NCI-H446 (cell line): ENCODE data around the gene ANKRD44.
"Not testable (repeated sequence)": the region's sequence is repeated elsewhere in the genome, so short reads cannot be mapped to it uniquely, and the experiment has no call there.

ENCODE experiments used
- DNase-seq, 2 experiments: peaks; one replicate each; lab custom pipeline; 2025; lab: John Stamatoyannopoulos, UW

Gene ANKRD44

GRCh38 chr2:197030090-197030489, 280.5 kb downstream of the ANKRD44 start:
- DNase-seq: no peak

GRCh38 chr2:197028633-197029032, 281.9 kb downstream of the ANKRD44 start:
- no peak for DNase-seq

- no peak for DNase-seq
Measured at GRCh38 chr2:197028230-197028629, 282.4 kb downstream of the ANKRD44 start.

- peak in 1 of 2 experiments; percentile 14 for DNase-seq
Measured at GRCh38 chr2:197024206-197024605, 286.4 kb downstream of the ANKRD44 start.

- DNase-seq: not testable (repeated sequence)
Measured at GRCh38 chr2:197020921-197021320, 289.7 kb downstream of the ANKRD44 start.

- no peak for DNase-seq
Measured at GRCh38 chr2:197013098-197013497, 297.5 kb downstream of the ANKRD44 start.

- peak; percentile 38 to 72 for DNase-seq
Measured at GRCh38 chr2:197011801-197012641, 298.6 kb downstream of the ANKRD44 start.

GRCh38 chr2:197011021-197011417, 299.6 kb downstream of the ANKRD44 start:
- no peak for DNase-seq

- DNase-seq: no peak
Measured at GRCh38 chr2:197010200-197011020, 300.2 kb downstream of the ANKRD44 start.

- DNase-seq: not testable (repeated sequence)
Measured at GRCh38 chr2:197008741-197009341, 301.7 kb downstream of the ANKRD44 start.

GRCh38 chr2:197007716-197008628, 302.6 kb downstream of the ANKRD44 start:
- DNase-seq: no peak

GRCh38 chr2:197001921-197002320, 308.7 kb downstream of the ANKRD44 start:
- DNase-seq: no peak

- no peak for DNase-seq
Measured at GRCh38 chr2:196995757-196996314, 314.7 kb downstream of the ANKRD44 start.

- DNase-seq: no peak
Measured at GRCh38 chr2:196994764-196995163, 315.8 kb downstream of the ANKRD44 start.

- DNase-seq: no peak
Measured at GRCh38 chr2:196993617-196994016, 317.0 kb downstream of the ANKRD44 start.

- no peak for DNase-seq
Measured at GRCh38 chr2:196992466-196992865, 318.1 kb downstream of the ANKRD44 start.

- DNase-seq: no peak
Measured at GRCh38 chr2:196990788-196991461, 319.7 kb downstream of the ANKRD44 start.

GRCh38 chr2:196990092-196990491, 320.5 kb downstream of the ANKRD44 start:
- no peak for DNase-seq

GRCh38 chr2:196989496-196989895, 321.1 kb downstream of the ANKRD44 start:
- DNase-seq: no peak

- no peak for DNase-seq
Measured at GRCh38 chr2:196988639-196989038, 321.9 kb downstream of the ANKRD44 start.
